Measurements from ENCODE around the gene ACAD9. TPM values are rescaled to one million over a fixed set of nuclear protein-coding genes. Genes with fewer than 3 reads are reported as not detected.

Gene ACAD9
- polyA plus RNA-seq, 1 of the 3 experiments (the other 2 are of a cell fraction) = 41.9 TPM

DNA sequence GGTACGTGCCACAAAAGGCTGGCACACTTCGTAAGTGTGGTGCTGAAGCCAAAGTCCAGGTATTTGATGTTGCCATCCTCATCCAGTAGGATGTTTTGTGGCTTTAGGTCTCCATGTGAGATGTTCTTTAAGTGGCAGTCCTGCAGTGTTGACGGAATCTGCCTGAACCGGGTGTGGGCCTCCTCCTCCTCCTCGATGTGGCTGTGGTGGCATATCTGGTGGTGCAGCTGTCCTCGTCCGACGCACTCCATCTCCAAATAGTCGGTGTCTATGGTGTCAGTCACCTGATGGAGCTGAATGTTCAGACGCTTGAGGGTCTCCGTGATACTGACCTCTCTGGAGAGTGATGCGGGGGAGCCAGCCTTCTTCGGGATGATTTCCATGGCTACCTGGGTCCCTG is 30.5 kb upstream of the ACAD9 start:
- ChIA-PET CTCF (interaction anchor here (0.9 to 1.0 kb wide), 2 partner anchors 23 to 49 kb away, joined by 3 read pairs; no protein-coding TSS in a partner anchor), POLR2A (no interaction called here)
- Histone ChIP-seq H3F3A (replicated peaks; ENCODE audit: insufficient read depth) (no peaks in the 10 kb centered on the region), H3K9me3 (no peaks in the 10 kb centered on the region), H3K4me3 (ENCODE audit: low read depth in 2 of 2, low read length in 1 of 2) (no peak overlapping the region), H2AFZ (ENCODE audit: low read depth) (no peak overlapping the region), H3K9ac (no peak overlapping the region), H3K27ac (ENCODE audit: low read depth in 2 of 2, low read length in 1 of 2) (no peak overlapping the region), H4K20me1 (ENCODE audit: insufficient read depth) (no peaks in the 10 kb centered on the region), H3K79me2 (ENCODE audit: insufficient read depth) (no peaks in the 10 kb centered on the region), H3K4me2 (no peak overlapping the region), H3K27me3 (ENCODE audit: insufficient read depth) (no peaks in the 10 kb centered on the region), H3K4me1 (ENCODE audit: control insufficient read depth in 1 of 2, insufficient read depth in 2 of 2, low read depth in 1 of 2, low read length in 1 of 2) (peaks cover 5 to 30% of the 10 kb centered on the region in 2 experiments; a peak in 1 of 4 replicates), H3K9me2 (no peaks in the 10 kb centered on the region), H3K36me3 (replicated peaks in 1 of 2; ENCODE audit: control insufficient read depth in 1 of 2, insufficient read depth in 2 of 2, low read length in 1 of 2) (no peaks in the 10 kb centered on the region)
- DNase-seq = no peak
- 90% methylated on average over 7 of the region's 13 CpGs for WGBS (ENCODE audit: low lambda C conversion rate)
- TF ChIP-seq RXRA (IDR thresholded peaks at IDR 0.05; ENCODE audit: borderline replicate concordance, low read depth) (no peak), MXI1 (IDR thresholded peaks at IDR 0.05; ENCODE audit: low read depth, low read length) (no peak), EP300 (IDR thresholded peaks at IDR 0.05; ENCODE audit: borderline replicate concordance in 1 of 2, low read depth in 1 of 2, low read length in 1 of 2) (no peak), SMC3 (IDR thresholded peaks at IDR 0.05; ENCODE audit: low read depth, low read length) (no peak)

GRCh38 chr3:128849911-128850455 is 29.4 kb upstream of the ACAD9 start:
- TF ChIP-seq RAD21 (IDR thresholded peaks at IDR 0.05; ENCODE audit: low read length) (peak; percentile 68), CTCF (IDR thresholded peaks at IDR 0.05) (peak; percentile 33), RXRA (IDR thresholded peaks at IDR 0.05; ENCODE audit: borderline replicate concordance, low read depth) (no peak), MXI1 (IDR thresholded peaks at IDR 0.05; ENCODE audit: low read depth, low read length) (no peak), TCF12 (IDR thresholded peaks at IDR 0.05) (0 out of 2 replicates have a peak, but pooled peaks have one; percentile 9), SMC3 (IDR thresholded peaks at IDR 0.05; ENCODE audit: low read depth, low read length) (peak; percentile 34; the same call in 1 of the 2 replicates), NRF1 (IDR thresholded peaks at IDR 0.05; ENCODE audit: low read depth, low read length) (no peak), FOXJ3 (CRISPR knock-in tag; IDR thresholded peaks at IDR 0.05) (no peak), GATA2 (CRISPR knock-in tag; IDR thresholded peaks at IDR 0.05) (no peak)
- TF ChIP-seq, protein P1, sequence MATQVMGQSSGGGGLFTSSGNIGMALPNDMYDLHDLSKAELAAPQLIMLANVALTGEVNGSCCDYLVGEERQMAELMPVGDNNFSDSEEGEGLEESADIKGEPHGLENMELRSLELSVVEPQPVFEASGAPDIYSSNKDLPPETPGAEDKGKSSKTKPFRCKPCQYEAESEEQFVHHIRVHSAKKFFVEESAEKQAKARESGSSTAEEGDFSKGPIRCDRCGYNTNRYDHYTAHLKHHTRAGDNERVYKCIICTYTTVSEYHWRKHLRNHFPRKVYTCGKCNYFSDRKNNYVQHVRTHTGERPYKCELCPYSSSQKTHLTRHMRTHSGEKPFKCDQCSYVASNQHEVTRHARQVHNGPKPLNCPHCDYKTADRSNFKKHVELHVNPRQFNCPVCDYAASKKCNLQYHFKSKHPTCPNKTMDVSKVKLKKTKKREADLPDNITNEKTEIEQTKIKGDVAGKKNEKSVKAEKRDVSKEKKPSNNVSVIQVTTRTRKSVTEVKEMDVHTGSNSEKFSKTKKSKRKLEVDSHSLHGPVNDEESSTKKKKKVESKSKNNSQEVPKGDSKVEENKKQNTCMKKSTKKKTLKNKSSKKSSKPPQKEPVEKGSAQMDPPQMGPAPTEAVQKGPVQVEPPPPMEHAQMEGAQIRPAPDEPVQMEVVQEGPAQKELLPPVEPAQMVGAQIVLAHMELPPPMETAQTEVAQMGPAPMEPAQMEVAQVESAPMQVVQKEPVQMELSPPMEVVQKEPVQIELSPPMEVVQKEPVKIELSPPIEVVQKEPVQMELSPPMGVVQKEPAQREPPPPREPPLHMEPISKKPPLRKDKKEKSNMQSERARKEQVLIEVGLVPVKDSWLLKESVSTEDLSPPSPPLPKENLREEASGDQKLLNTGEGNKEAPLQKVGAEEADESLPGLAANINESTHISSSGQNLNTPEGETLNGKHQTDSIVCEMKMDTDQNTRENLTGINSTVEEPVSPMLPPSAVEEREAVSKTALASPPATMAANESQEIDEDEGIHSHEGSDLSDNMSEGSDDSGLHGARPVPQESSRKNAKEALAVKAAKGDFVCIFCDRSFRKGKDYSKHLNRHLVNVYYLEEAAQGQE (IDR thresholded peaks at IDR 0.05; ENCODE audit: low read depth, low read length) = no peak
- Histone ChIP-seq H2AFZ (ENCODE audit: low read depth) (no peak overlapping the region), H3K36me3 (replicated peaks in 1 of 2; ENCODE audit: control insufficient read depth in 1 of 2, insufficient read depth in 2 of 2, low read length in 1 of 2) (no peaks in the 10 kb centered on the region), H3K9ac (no peak overlapping the region), H3K4me2 (no peak overlapping the region), H3K4me1 (ENCODE audit: control insufficient read depth in 1 of 2, insufficient read depth in 2 of 2, low read depth in 1 of 2, low read length in 1 of 2) (peaks cover 5 to 29% of the 10 kb centered on the region in 2 experiments; a peak in 1 of 4 replicates), H3F3A (replicated peaks; ENCODE audit: insufficient read depth) (no peaks in the 10 kb centered on the region), H4K20me1 (ENCODE audit: insufficient read depth) (no peaks in the 10 kb centered on the region), H3K4me3 (ENCODE audit: low read depth in 2 of 2, low read length in 1 of 2) (no peak overlapping the region), H3K79me2 (ENCODE audit: insufficient read depth) (no peaks in the 10 kb centered on the region), H3K27ac (ENCODE audit: low read depth in 2 of 2, low read length in 1 of 2) (peak overlapping the region in 1 of 2 experiments; percentile 55; a peak in 1 of 4 replicates), H3K9me3 (0 out of 2 replicates have a peak, but pooled peaks cover 5% of the 10 kb centered on the region), H3K27me3 (ENCODE audit: insufficient read depth) (no peaks in the 10 kb centered on the region), H3K9me2 (no peaks in the 10 kb centered on the region)
- 55% methylated on average over 10 of the region's 11 CpGs for WGBS (ENCODE audit: low lambda C conversion rate)
- POLR2A ChIA-PET = no interaction called here
- CTCF ChIA-PET = interaction anchor here (0.6 to 1.6 kb wide), 5 partner anchors 50 to 792 kb away, joined by 3 to 4 read pairs (median 3); no protein-coding TSS in a partner anchor
- peak; percentile 83 for DNase-seq

Measured in SK-N-SH (cell line).